ENCODE measurements around the gene ATP2C2. TPM values are rescaled to one million over a fixed set of nuclear protein-coding genes. Genes with fewer than 3 reads are reported as not detected.

ATP2C2 gene
- total RNA-seq, 1 experiment from 2014 or later, result 4.3 TPM

DNA sequence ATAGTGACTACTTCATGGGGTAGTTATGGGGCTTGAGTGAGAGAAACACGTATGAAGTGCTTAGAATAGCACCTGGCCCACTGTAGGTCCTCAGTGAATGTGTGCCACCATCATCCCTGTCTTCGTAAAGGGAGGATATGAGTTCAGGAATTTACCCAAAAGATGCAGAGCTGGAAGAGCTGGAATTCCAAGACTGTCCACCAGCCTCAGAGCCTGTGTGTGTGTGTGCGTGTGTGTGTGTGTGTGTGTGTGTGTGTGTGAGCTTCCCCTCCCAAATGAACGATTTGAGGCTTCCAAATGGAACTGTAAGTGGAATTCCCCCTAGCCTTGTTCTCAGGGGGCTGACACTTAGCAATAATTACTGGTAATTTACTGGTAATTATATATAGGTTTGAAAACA lies 46.4 kb upstream of the ATP2C2 start (continued):
- TF ChIP-seq, protein P1, sequence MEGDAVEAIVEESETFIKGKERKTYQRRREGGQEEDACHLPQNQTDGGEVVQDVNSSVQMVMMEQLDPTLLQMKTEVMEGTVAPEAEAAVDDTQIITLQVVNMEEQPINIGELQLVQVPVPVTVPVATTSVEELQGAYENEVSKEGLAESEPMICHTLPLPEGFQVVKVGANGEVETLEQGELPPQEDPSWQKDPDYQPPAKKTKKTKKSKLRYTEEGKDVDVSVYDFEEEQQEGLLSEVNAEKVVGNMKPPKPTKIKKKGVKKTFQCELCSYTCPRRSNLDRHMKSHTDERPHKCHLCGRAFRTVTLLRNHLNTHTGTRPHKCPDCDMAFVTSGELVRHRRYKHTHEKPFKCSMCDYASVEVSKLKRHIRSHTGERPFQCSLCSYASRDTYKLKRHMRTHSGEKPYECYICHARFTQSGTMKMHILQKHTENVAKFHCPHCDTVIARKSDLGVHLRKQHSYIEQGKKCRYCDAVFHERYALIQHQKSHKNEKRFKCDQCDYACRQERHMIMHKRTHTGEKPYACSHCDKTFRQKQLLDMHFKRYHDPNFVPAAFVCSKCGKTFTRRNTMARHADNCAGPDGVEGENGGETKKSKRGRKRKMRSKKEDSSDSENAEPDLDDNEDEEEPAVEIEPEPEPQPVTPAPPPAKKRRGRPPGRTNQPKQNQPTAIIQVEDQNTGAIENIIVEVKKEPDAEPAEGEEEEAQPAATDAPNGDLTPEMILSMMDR (IDR thresholded peaks at IDR 0.05), result no peak
- TF ChIP-seq, protein P2, sequence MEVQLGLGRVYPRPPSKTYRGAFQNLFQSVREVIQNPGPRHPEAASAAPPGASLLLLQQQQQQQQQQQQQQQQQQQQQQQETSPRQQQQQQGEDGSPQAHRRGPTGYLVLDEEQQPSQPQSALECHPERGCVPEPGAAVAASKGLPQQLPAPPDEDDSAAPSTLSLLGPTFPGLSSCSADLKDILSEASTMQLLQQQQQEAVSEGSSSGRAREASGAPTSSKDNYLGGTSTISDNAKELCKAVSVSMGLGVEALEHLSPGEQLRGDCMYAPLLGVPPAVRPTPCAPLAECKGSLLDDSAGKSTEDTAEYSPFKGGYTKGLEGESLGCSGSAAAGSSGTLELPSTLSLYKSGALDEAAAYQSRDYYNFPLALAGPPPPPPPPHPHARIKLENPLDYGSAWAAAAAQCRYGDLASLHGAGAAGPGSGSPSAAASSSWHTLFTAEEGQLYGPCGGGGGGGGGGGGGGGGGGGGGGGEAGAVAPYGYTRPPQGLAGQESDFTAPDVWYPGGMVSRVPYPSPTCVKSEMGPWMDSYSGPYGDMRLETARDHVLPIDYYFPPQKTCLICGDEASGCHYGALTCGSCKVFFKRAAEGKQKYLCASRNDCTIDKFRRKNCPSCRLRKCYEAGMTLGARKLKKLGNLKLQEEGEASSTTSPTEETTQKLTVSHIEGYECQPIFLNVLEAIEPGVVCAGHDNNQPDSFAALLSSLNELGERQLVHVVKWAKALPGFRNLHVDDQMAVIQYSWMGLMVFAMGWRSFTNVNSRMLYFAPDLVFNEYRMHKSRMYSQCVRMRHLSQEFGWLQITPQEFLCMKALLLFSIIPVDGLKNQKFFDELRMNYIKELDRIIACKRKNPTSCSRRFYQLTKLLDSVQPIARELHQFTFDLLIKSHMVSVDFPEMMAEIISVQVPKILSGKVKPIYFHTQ (CRISPR knock-in tag; IDR thresholded peaks at IDR 0.05), result no peak
- TF ChIP-seq HMGA2 (CRISPR knock-in tag; IDR thresholded peaks at IDR 0.05) (no peak), FOXP1 (CRISPR knock-in tag; IDR thresholded peaks at IDR 0.05; ENCODE audit: borderline replicate concordance) (no peak)

DNA sequence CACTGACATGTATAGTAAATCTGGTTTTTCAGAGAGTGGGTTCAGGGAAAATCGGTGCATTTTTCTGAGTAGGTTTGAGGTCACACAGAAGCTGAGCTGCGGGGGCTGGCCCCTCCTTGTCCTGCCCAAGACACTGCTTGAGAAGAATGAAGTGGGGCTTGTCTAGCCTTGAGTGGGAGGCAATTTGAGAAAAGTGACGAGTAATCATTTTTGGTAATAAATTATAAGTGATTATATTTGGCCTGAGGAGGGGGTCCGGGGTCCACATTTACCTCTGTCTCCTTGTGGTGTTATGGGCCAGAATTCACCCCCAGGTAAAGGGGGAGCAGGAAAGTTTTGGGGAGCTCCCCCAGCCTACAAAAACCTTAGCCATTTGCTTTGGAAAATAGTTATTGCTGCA lies 45.6 kb upstream of the ATP2C2 start:
- Mint-ChIP-seq H3K27ac (no peak overlapping the region), H3K36me3 (no peaks in the 10 kb centered on the region), H3K4me3 (no peak overlapping the region), H3K9me3 (peaks cover 2% of the 10 kb centered on the region; the same call in 1 of the 2 replicates), H3K27me3 (ENCODE audit: low read depth) (no peaks in the 10 kb centered on the region; the same call in 1 of the 2 replicates), H3K4me1 (no peaks in the 10 kb centered on the region)
- DNase-seq (ENCODE audit: low spot score), result no peak
- TF ChIP-seq SP1 (CRISPR knock-in tag; conservative IDR thresholded peaks at IDR 0.05) (no peak), ATF1 (CRISPR knock-in tag; IDR thresholded peaks at IDR 0.05) (no peak), ZNF219 (CRISPR knock-in tag; IDR thresholded peaks at IDR 0.05; ENCODE audit: borderline replicate concordance) (no peak), RORB (CRISPR knock-in tag; IDR thresholded peaks at IDR 0.05) (no peak), GTF2I (CRISPR knock-in tag; conservative IDR thresholded peaks at IDR 0.05) (no peak), HMGA2 (CRISPR knock-in tag; IDR thresholded peaks at IDR 0.05) (no peak), TCF7 (CRISPR knock-in tag; IDR thresholded peaks at IDR 0.05; ENCODE audit: low read depth) (no peak), JUN (CRISPR knock-in tag; IDR thresholded peaks at IDR 0.05) (no peak), NR2C2 (CRISPR knock-in tag; IDR thresholded peaks at IDR 0.05) (no peak), NFATC4 (CRISPR knock-in tag; IDR thresholded peaks at IDR 0.05) (no peak), OVOL2 (CRISPR knock-in tag; IDR thresholded peaks at IDR 0.05; ENCODE audit: borderline replicate concordance) (no peak), TEAD4 (CRISPR knock-in tag; IDR thresholded peaks at IDR 0.05) (no peak), SMAD3 (CRISPR knock-in tag; IDR thresholded peaks at IDR 0.05; ENCODE audit: borderline replicate concordance) (no peak), CREB1 (CRISPR knock-in tag; IDR thresholded peaks at IDR 0.05) (no peak), ZNF671 (CRISPR knock-in tag; IDR thresholded peaks at IDR 0.05) (no peak), MXD4 (CRISPR knock-in tag; IDR thresholded peaks at IDR 0.05; ENCODE audit: borderline replicate concordance) (no peak)
- TF ChIP-seq, protein P3, sequence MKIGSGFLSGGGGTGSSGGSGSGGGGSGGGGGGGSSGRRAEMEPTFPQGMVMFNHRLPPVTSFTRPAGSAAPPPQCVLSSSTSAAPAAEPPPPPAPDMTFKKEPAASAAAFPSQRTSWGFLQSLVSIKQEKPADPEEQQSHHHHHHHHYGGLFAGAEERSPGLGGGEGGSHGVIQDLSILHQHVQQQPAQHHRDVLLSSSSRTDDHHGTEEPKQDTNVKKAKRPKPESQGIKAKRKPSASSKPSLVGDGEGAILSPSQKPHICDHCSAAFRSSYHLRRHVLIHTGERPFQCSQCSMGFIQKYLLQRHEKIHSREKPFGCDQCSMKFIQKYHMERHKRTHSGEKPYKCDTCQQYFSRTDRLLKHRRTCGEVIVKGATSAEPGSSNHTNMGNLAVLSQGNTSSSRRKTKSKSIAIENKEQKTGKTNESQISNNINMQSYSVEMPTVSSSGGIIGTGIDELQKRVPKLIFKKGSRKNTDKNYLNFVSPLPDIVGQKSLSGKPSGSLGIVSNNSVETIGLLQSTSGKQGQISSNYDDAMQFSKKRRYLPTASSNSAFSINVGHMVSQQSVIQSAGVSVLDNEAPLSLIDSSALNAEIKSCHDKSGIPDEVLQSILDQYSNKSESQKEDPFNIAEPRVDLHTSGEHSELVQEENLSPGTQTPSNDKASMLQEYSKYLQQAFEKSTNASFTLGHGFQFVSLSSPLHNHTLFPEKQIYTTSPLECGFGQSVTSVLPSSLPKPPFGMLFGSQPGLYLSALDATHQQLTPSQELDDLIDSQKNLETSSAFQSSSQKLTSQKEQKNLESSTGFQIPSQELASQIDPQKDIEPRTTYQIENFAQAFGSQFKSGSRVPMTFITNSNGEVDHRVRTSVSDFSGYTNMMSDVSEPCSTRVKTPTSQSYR (CRISPR knock-in tag; IDR thresholded peaks at IDR 0.05), result no peak
- TF ChIP-seq, protein P4, sequence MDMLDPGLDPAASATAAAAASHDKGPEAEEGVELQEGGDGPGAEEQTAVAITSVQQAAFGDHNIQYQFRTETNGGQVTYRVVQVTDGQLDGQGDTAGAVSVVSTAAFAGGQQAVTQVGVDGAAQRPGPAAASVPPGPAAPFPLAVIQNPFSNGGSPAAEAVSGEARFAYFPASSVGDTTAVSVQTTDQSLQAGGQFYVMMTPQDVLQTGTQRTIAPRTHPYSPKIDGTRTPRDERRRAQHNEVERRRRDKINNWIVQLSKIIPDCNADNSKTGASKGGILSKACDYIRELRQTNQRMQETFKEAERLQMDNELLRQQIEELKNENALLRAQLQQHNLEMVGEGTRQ (CRISPR knock-in tag; IDR thresholded peaks at IDR 0.05), result no peak
- TF ChIP-seq, protein P5, sequence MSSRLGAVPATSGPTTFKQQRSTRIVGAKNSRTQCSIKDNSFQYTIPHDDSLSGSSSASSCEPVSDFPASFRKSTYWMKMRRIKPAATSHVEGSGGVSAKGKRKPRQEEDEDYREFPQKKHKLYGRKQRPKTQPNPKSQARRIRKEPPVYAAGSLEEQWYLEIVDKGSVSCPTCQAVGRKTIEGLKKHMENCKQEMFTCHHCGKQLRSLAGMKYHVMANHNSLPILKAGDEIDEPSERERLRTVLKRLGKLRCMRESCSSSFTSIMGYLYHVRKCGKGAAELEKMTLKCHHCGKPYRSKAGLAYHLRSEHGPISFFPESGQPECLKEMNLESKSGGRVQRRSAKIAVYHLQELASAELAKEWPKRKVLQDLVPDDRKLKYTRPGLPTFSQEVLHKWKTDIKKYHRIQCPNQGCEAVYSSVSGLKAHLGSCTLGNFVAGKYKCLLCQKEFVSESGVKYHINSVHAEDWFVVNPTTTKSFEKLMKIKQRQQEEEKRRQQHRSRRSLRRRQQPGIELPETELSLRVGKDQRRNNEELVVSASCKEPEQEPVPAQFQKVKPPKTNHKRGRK (CRISPR knock-in tag; IDR thresholded peaks at IDR 0.05; ENCODE audit: borderline replicate concordance), result no peak
- ChIA-PET CTCF (no interaction called here), POLR2A (no interaction called here)
- no peak for ATAC-seq

All from WTC11 (cell line).